PFSK-1 (cell line): ENCODE data around the gene TUBGCP3.

Experiments used
- POLR2AphosphoS5 ChIP-seq: IDR thresholded peaks from 2 replicates; pipeline ENCODE4 v1.6.1; 2012; ENCODE audit warnings: low read depth, mild to moderate bottlenecking, control low read depth, low read length, moderate library complexity
- TF ChIP-seq, protein P1 (sequence below), 2 experiments: IDR thresholded peaks; 2 replicates each; pipeline versions ENCODE4 v1.6.1 to v1.8.0; 2011 to 2012; ENCODE audit warnings: low read depth in 2 of 2, low read length in 2 of 2, control low read depth in 1 of 2, inconsistent platforms in 1 of 2, mild to moderate bottlenecking in 1 of 2, moderate library complexity in 1 of 2; ENCODE audit not compliant: insufficient read depth in 1 of 2

DNA sequence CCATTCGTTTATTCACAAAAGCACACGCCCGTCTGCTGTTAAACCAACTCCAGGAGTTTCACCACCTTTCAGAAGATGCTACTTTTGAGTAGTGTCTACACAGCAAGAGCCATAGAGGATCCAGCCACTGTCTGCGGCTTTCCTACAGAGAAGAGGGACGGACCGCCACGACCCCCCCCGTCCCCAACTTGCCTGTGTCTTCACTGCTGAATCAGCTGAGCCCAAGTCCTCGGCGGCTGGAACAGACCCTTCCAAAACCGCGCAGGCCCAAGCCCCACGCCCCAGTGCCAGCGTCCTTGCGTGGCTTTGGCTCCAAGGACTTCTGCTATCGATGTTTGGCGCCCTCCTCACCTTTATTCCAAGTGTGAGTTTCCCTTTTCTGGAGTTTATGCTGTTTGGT, 146.7 kb downstream of the TUBGCP3 start:
- TF ChIP-seq, protein P1, sequence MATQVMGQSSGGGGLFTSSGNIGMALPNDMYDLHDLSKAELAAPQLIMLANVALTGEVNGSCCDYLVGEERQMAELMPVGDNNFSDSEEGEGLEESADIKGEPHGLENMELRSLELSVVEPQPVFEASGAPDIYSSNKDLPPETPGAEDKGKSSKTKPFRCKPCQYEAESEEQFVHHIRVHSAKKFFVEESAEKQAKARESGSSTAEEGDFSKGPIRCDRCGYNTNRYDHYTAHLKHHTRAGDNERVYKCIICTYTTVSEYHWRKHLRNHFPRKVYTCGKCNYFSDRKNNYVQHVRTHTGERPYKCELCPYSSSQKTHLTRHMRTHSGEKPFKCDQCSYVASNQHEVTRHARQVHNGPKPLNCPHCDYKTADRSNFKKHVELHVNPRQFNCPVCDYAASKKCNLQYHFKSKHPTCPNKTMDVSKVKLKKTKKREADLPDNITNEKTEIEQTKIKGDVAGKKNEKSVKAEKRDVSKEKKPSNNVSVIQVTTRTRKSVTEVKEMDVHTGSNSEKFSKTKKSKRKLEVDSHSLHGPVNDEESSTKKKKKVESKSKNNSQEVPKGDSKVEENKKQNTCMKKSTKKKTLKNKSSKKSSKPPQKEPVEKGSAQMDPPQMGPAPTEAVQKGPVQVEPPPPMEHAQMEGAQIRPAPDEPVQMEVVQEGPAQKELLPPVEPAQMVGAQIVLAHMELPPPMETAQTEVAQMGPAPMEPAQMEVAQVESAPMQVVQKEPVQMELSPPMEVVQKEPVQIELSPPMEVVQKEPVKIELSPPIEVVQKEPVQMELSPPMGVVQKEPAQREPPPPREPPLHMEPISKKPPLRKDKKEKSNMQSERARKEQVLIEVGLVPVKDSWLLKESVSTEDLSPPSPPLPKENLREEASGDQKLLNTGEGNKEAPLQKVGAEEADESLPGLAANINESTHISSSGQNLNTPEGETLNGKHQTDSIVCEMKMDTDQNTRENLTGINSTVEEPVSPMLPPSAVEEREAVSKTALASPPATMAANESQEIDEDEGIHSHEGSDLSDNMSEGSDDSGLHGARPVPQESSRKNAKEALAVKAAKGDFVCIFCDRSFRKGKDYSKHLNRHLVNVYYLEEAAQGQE (IDR thresholded peaks at IDR 0.05; ENCODE audit: insufficient read depth in 1 of 2, low read depth in 2 of 2, low read length in 2 of 2) = no peak
- TF ChIP-seq POLR2AphosphoS5 = no peak
